Measurements from ENCODE around the gene SLC35F1. TPM values are rescaled to one million over a fixed set of nuclear protein-coding genes. Genes with fewer than 3 reads are reported as not detected.

Gene SLC35F1
- total RNA-seq, 1 experiment from 2014 or later, result 4.3 TPM

DNA sequence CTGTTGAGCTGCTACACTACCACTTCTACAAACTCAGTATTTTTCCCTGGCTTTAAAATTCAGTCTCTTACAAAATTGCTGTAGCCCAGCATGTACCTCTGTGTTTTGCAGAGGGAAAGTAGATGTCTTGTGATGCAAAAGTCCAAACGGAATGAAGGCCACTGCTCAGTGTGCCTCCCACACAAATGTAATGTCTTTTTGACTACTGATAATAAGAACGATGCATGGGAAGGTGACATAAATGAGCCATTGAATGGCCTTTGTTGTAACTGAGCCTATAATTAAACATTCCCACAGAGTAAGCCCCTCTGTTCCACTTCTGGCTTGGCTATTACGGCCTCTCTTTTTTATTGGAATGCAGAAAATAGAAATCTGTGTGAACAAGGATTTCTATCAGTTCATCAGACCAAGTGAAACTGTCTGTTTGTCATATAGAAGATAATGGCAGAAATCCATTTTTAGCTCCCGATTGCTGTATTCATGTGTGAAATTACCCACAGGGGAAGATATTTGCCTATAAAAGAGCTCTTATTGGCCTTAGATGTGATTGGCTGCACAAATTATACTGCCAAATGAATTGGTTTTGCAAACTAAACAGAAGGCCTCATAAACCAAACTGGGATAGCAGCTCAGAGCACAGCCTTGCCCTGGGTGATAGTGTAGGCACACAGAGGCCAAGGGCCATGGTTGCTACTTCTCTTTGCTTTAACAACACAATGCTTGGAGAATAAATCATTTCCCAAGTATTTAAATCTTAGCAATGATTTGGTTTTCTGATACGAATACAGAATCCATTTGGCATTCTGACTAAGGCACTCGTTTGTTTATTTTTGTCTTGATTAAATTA is 399.6 kb downstream of the SLC35F1 start:
- Histone ChIP-seq H4K91ac (ENCODE audit: insufficient read length, low read depth, low read length) (no peak overlapping the region), H3K79me2 (ENCODE audit: insufficient read depth, low read length) (no peaks in the 10 kb centered on the region), H3K9ac (ENCODE audit: extremely low read depth, insufficient read length, low read length) (no peak overlapping the region), H2BK120ac (ENCODE audit: low read depth, low read length, poor library complexity, severe bottlenecking) (no peak overlapping the region), H3K56ac (ENCODE audit: insufficient read length, low read depth, low read length) (no peak overlapping the region), H3K18ac (ENCODE audit: insufficient read length, low read depth, low read length) (no peak overlapping the region), H2BK5ac (ENCODE audit: insufficient read length, low read length) (no peak overlapping the region), H2BK15ac (ENCODE audit: low read depth, low read length) (no peak overlapping the region), H3K79me1 (ENCODE audit: insufficient read depth, low read depth, low read length, poor library complexity, severe bottlenecking) (no peaks in the 10 kb centered on the region), H3K4ac (ENCODE audit: low read depth, low read length) (no peak overlapping the region), H2AFZ (ENCODE audit: low read length) (no peak overlapping the region), H2BK12ac (ENCODE audit: insufficient read length, low read depth, low read length) (no peak overlapping the region), H3K23ac (ENCODE audit: insufficient read length, low read depth, low read length) (no peak overlapping the region), H3K14ac (ENCODE audit: insufficient read depth, low read length) (no peak overlapping the region), H2AK5ac (ENCODE audit: insufficient read length, low read length) (no peak overlapping the region), H3K4me2 (ENCODE audit: insufficient read depth, insufficient read length, low read length) (no peak overlapping the region), H3K9me3 (ENCODE audit: control insufficient read depth, low read depth, low read length) (no peaks in the 10 kb centered on the region), H2BK20ac (ENCODE audit: low read depth, low read length, poor library complexity, severe bottlenecking) (no peak overlapping the region), H4K5ac (ENCODE audit: insufficient read length, low read depth, low read length) (no peak overlapping the region), H3K23me2 (ENCODE audit: insufficient read length, low read depth, low read length, poor library complexity, severe bottlenecking) (no peaks in the 10 kb centered on the region), H4K8ac (replicated peaks; ENCODE audit: insufficient read length, low read depth, low read length) (no peak overlapping the region), H3K4me1 (ENCODE audit: insufficient read depth, low read length) (peaks cover 2% of the 10 kb centered on the region; the same call in 1 of the 2 replicates), H4K20me1 (ENCODE audit: control insufficient read depth, insufficient read depth, insufficient read length) (no peaks in the 10 kb centered on the region), H3K27ac (ENCODE audit: insufficient read length, low read depth, low read length) (no peak overlapping the region), H3T11ph (ENCODE audit: low read length) (no peak overlapping the region), H3K27me3 (ENCODE audit: insufficient read depth, low read length) (no peaks in the 10 kb centered on the region)
- peaks cover 19 to 22% of the 10 kb centered on the region in 2 experiments for H3K4me1 Mint-ChIP-seq
- peak overlapping the region in 2 of 3 experiments; percentile 54 to 89; a peak in 4 of 7 replicates for H3K27ac Mint-ChIP-seq
- WGBS (ENCODE audit: extremely low coverage, insufficient read length, low lambda C conversion rate), result no CpG with 5 or more reads among the region's 6 CpGs
- no peaks in the 10 kb centered on the region for H3K27me3 Mint-ChIP-seq (ENCODE audit: low read depth)
- peaks cover 0 to 3% of the 10 kb centered on the region in 2 experiments; a peak in 1 of 5 replicates for H3K9me3 Mint-ChIP-seq
- TF ChIP-seq, protein P1, sequence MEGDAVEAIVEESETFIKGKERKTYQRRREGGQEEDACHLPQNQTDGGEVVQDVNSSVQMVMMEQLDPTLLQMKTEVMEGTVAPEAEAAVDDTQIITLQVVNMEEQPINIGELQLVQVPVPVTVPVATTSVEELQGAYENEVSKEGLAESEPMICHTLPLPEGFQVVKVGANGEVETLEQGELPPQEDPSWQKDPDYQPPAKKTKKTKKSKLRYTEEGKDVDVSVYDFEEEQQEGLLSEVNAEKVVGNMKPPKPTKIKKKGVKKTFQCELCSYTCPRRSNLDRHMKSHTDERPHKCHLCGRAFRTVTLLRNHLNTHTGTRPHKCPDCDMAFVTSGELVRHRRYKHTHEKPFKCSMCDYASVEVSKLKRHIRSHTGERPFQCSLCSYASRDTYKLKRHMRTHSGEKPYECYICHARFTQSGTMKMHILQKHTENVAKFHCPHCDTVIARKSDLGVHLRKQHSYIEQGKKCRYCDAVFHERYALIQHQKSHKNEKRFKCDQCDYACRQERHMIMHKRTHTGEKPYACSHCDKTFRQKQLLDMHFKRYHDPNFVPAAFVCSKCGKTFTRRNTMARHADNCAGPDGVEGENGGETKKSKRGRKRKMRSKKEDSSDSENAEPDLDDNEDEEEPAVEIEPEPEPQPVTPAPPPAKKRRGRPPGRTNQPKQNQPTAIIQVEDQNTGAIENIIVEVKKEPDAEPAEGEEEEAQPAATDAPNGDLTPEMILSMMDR (conservative IDR thresholded peaks at IDR 0.05), result no peak
- no peak overlapping the region for H3K4me3 Mint-ChIP-seq
- peaks cover 0 to 5% (median 0%) of the 10 kb centered on the region in 3 experiments; a peak in 2 of 7 replicates for H3K36me3 Mint-ChIP-seq (ENCODE audit: insufficient read depth in 1 of 3, low read depth in 3 of 3)
- DNase-seq, result no peak
